OCI-LY7 (cell line): Measurements from ENCODE around the gene MFN1. TPM values are rescaled to one million over a fixed set of nuclear protein-coding genes. Genes with fewer than 3 reads are reported as not detected.

ENCODE experiments used
- BruUV-seq: library from RNA; stranded (reverse); fragments of 400-500 nt; replicated peaks from 2 replicates; lab custom pipeline; 2021; lab: Mats Ljungman, UMichigan
- CTCF ChIA-PET: fragments of 300-600 bp; sonication (Branson Sonifier 250); formaldehyde crosslinking; loops from one replicate; lab custom pipeline; 2022; ENCODE audit warnings: antibody characterized with exemption; ENCODE audit not compliant: unreplicated experiment; lab: Charles Lee
- POLR2A ChIA-PET: fragments of 300-600 bp; sonication (Branson Sonifier 250); formaldehyde crosslinking; loops from one replicate; lab custom pipeline; 2022; ENCODE audit warnings: antibody characterized with exemption; lab: Charles Lee
- DNase-seq: peaks from one replicate; pipeline ENCODE4 v3.0.0-alpha.2; 2015; ENCODE audit warnings: low spot score
- H2AFZ ChIP-seq: fragments of 200-600 bp; sonication (generic), shearing (Covaris generic); 2 replicates; pipeline ENCODE4 v1.6.1; 2014; ENCODE audit warnings: mild to moderate bottlenecking, antibody characterized with exemption, low read length, moderate library complexity
- H3K27ac ChIP-seq: fragments of 200-600 bp; sonication (generic); 2 replicates; pipeline ENCODE4 v1.5.1; 2014; ENCODE audit warnings: mixed run types, low read depth, mild to moderate bottlenecking, moderate library complexity, low read length, inconsistent platforms; ENCODE audit not compliant: poor library complexity, severe bottlenecking
- H3K36me3 ChIP-seq: fragments of 200-600 bp; sonication (generic); 2 replicates; pipeline ENCODE4 v1.6.1; 2014; ENCODE audit warnings: mild to moderate bottlenecking, antibody characterized with exemption, low read length, moderate library complexity, mixed read lengths; ENCODE audit not compliant: insufficient read depth
- H3K4me1 ChIP-seq: fragments of 200-600 bp; sonication (generic); 2 replicates; pipeline ENCODE4 v1.5.1; 2014; ENCODE audit warnings: mild to moderate bottlenecking, low read length; ENCODE audit not compliant: insufficient read depth, poor library complexity, severe bottlenecking
- H3K4me2 ChIP-seq: fragments of 200-600 bp; sonication (generic); 2 replicates; pipeline ENCODE4 v1.6.1; 2014; ENCODE audit warnings: mild to moderate bottlenecking, low read length
- H3K4me3 ChIP-seq: fragments of 200-600 bp; sonication (generic); 2 replicates; pipeline ENCODE4 v1.5.1; 2014; ENCODE audit warnings: mild to moderate bottlenecking, low read depth, low read length; ENCODE audit not compliant: poor library complexity, severe bottlenecking
- H3K79me2 ChIP-seq: fragments of 200-600 bp; sonication (generic); 2 replicates; pipeline ENCODE4 v1.6.1; 2016; ENCODE audit warnings: low read depth, mild to moderate bottlenecking, low read length, moderate library complexity, mixed read lengths; ENCODE audit not compliant: insufficient read depth
- H3K9me2 ChIP-seq: fragments of 200-600 bp; sonication (generic); 2 replicates; pipeline ENCODE4 v1.6.1; 2016; ENCODE audit warnings: mild to moderate bottlenecking, low read length, mixed read lengths; ENCODE audit not compliant: insufficient read depth
- H3K9me3 ChIP-seq: fragments of 200-600 bp; sonication (generic); 2 replicates; pipeline ENCODE4 v1.6.1; 2014; ENCODE audit warnings: mild to moderate bottlenecking, mixed run types, low read length, mixed read lengths
- H4K20me1 ChIP-seq: fragments of 200-600 bp; sonication (generic); 2 replicates; pipeline ENCODE4 v1.6.1; 2014; ENCODE audit warnings: mild to moderate bottlenecking, antibody characterized with exemption, low read length, moderate library complexity, mixed read lengths; ENCODE audit not compliant: insufficient read depth
- EZH2phosphoT487 ChIP-seq: fragments of 200-600 bp; sonication (generic); IDR thresholded peaks from 2 replicates; pipeline ENCODE4 v1.6.1; 2018; ENCODE audit warnings: low read depth, borderline replicate concordance, mild to moderate bottlenecking, mixed run types, antibody characterized with exemption, low read length, moderate library complexity, mixed read lengths
- intact Hi-C: fragments of 100-400 bp; cut with micrococcal nuclease; formaldehyde crosslinking; loops from one replicate; pipeline ENCODE4 v1.10.0; 2022; ENCODE audit not compliant: unreplicated experiment
- total RNA-seq, 2 experiments: library from RNA; depleted of rRNA in 1 of 2; stranded (reverse); fragments of >200 nt in 1 of 2; shearing (Covaris generic) in 1 of 2; gene quantifications; 2 replicates each; pipeline ENCODE4 v1.2.3, GENCODE V29; 2014 to 2022
- TF ChIP-seq, protein P1 (sequence below): fragments of 200-600 bp; sonication (generic); conservative IDR thresholded peaks from 2 replicates; pipeline ENCODE4 v1.5.1; 2014; ENCODE audit warnings: mild to moderate bottlenecking, antibody characterized with exemption, low read length, moderate library complexity, mixed read lengths

Gene MFN1
- total RNA-seq, 2 experiments from 2014 or later, result 23.0 to 41.8 TPM

DNA sequence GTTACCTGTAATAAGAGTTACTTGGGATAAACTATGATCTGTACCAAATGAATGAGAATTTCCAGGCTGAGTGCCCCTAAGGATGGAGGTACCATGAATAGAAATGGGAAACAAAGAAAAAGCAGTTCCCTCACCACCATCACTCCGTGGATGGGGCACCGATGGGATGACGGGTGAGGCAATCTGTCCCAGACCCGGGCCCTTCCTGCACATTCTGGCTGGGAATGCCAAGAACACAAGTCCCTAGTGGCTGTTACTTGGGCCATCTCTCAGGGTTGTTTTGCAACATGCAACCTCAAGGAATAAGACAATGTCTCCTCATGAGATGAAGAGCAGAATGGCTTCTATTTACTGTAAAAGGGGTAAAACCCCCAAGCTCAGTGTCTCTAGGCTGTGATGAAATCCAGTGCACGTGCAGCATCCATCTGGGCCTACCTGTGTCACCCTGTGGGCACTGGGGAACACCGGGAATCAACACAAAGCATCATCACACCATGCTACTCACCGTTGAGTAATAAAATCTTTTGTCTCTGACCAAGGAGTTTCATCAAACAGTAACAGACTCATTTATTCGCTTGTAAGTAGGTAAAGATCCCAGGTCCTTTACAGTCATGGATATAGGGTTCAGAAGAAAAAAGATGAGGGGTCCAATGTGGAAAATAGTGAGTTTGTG is 81.5 kb downstream of the MFN1 start:
- no TSS peak for BruUV-seq
- TF ChIP-seq, protein P1, sequence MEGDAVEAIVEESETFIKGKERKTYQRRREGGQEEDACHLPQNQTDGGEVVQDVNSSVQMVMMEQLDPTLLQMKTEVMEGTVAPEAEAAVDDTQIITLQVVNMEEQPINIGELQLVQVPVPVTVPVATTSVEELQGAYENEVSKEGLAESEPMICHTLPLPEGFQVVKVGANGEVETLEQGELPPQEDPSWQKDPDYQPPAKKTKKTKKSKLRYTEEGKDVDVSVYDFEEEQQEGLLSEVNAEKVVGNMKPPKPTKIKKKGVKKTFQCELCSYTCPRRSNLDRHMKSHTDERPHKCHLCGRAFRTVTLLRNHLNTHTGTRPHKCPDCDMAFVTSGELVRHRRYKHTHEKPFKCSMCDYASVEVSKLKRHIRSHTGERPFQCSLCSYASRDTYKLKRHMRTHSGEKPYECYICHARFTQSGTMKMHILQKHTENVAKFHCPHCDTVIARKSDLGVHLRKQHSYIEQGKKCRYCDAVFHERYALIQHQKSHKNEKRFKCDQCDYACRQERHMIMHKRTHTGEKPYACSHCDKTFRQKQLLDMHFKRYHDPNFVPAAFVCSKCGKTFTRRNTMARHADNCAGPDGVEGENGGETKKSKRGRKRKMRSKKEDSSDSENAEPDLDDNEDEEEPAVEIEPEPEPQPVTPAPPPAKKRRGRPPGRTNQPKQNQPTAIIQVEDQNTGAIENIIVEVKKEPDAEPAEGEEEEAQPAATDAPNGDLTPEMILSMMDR, result no peak
- no peak for TF ChIP-seq EZH2phosphoT487
- no peak for DNase-seq
- ChIA-PET CTCF (interaction anchor here (0.6 kb wide), 1 partner anchor 281 kb away, joined by 5 read pairs; no protein-coding TSS in a partner anchor), POLR2A (interaction anchor here (0.8 to 1.8 kb wide), 3 partner anchors 9 to 105 kb away, joined by 4 read pairs; no protein-coding TSS in a partner anchor)
- no peak overlapping the region for H3K4me3 ChIP-seq
- peaks cover 16% of the 10 kb centered on the region for H3K4me1 ChIP-seq
- no peaks in the 10 kb centered on the region for H3K9me3 ChIP-seq
- intact Hi-C loops, result no loop called here
- H3K4me2 ChIP-seq, result no peak overlapping the region
- no peaks in the 10 kb centered on the region for H3K9me2 ChIP-seq
- no peaks in the 10 kb centered on the region for H3K36me3 ChIP-seq
- no peak overlapping the region for H2AFZ ChIP-seq
- no peaks in the 10 kb centered on the region for H4K20me1 ChIP-seq
- no peaks in the 10 kb centered on the region for H3K79me2 ChIP-seq
- H3K27ac ChIP-seq, result no peak overlapping the region

DNA sequence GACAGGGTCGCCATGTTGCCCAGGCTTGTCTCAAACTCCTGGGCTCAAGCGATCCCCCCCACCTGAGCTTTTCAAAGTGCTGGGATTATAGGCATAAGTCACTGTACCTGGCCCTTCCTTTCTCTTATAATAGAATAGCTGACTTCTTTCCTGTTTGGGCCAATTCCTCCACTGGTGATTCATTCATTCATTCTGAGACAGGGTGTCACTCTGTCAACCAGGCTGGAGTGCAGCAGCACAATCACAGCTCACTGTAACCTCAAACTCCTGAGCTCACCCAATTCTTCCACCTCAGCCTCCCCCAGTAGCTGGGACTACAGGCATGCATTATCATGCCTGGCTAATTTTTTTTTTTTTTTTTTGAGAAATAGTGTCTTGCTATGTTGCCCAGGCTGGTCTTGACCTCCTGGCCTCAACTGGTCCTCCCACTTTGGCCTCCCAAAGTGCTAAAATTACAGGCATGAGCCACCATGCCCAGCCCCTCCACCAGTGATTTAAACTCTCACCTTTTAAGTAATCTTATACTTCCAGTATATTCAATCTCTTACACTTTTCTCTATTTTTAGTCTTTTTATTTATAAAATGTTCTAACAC is 82.9 kb downstream of the MFN1 start:
- no peak overlapping the region for H2AFZ ChIP-seq
- H3K79me2 ChIP-seq, result no peaks in the 10 kb centered on the region
- no peak overlapping the region for H3K27ac ChIP-seq
- no peak for DNase-seq
- no peaks in the 10 kb centered on the region for H3K9me2 ChIP-seq
- H3K4me2 ChIP-seq, result no peak overlapping the region
- ChIA-PET CTCF (no interaction called here), POLR2A (interaction anchor here (0.6 to 2.4 kb wide), 7 partner anchors 8 to 331 kb away, joined by 3 to 6 read pairs (median 4); no protein-coding TSS in a partner anchor)
- TF ChIP-seq, protein P1, result no peak
- TF ChIP-seq EZH2phosphoT487, result no peak
- no peak overlapping the region for H3K4me3 ChIP-seq
- intact Hi-C loops, result no loop called here
- BruUV-seq, result no TSS peak
- H3K9me3 ChIP-seq, result no peaks in the 10 kb centered on the region
- no peaks in the 10 kb centered on the region for H4K20me1 ChIP-seq
- peaks cover 16% of the 10 kb centered on the region for H3K4me1 ChIP-seq
- H3K36me3 ChIP-seq, result no peaks in the 10 kb centered on the region
